Tibial artery (tissue), 4 donors: ENCODE measurements around the gene CXCR4.

Experiments used
- DNase-seq, 2 donors: peaks; one replicate each; pipeline ENCODE4 v3.0.0-alpha.2; 2019
- H3K27ac ChIP-seq, 2 donors: fragments of 200-600 bp; sonication (generic) in 1 of 2; 1 replicate in 1 of 2; 2 replicates in 1 of 2; pipeline ENCODE4 v1.5.1; 2018 to 2019; ENCODE audit warnings: mild to moderate bottlenecking in 1 of 2
- H3K27me3 ChIP-seq, 2 donors: fragments of 200-600 bp; sonication (generic) in 1 of 2; one replicate each; pipeline versions ENCODE4 v1.5.1 to v1.6.0; 2016 to 2019
- H3K36me3 ChIP-seq, 3 donors: fragments of 200-600 bp; sonication (generic) in 2 of 3; one replicate each; pipeline ENCODE4 v1.5.1; 2016 to 2019; ENCODE audit warnings: mild to moderate bottlenecking in 2 of 3
- H3K4me1 ChIP-seq, 4 donors: fragments of 200-600 bp; sonication (generic) in 2 of 4; 1 replicate in 3 of 4; 2 replicates in 1 of 4; pipeline ENCODE4 v1.5.1; 2016 to 2019
- H3K4me3 ChIP-seq, 2 donors: fragments of 200-600 bp; sonication (generic) in 1 of 2; 1 replicate in 1 of 2; 2 replicates in 1 of 2; pipeline ENCODE4 v1.5.1; 2018 to 2019; ENCODE audit warnings: mild to moderate bottlenecking in 2 of 2
- H3K9me3 ChIP-seq, 3 donors: fragments of 200-600 bp; sonication (generic) in 1 of 3; one replicate each; pipeline ENCODE4 v1.5.1; 2016 to 2019
- CTCF ChIP-seq, 2 experiments: fragments of 200-600 bp in 1 of 2; fragments of 450-650 bp in 1 of 2; IDR thresholded peaks; one replicate each; pipeline ENCODE4 v1.5.1; 2017 to 2019; ENCODE audit warnings: antibody characterized with exemption in 2 of 2, mild to moderate bottlenecking in 1 of 2, moderate library complexity in 1 of 2
- intact Hi-C: fragments of 100-400 bp; cut with DNase I; formaldehyde crosslinking; loops from one replicate; pipeline ENCODE4 v1.15.0; 2023; ENCODE audit warnings: low total_unique reads

The CXCR4 gene

GRCh38 chr2:136151021-136151971 is 33.3 kb upstream of the CXCR4 start:
- no peak for DNase-seq
- H3K9me3 ChIP-seq = no peaks in the 10 kb centered on the region
- no peaks in the 10 kb centered on the region for H3K36me3 ChIP-seq
- TF ChIP-seq CTCF (IDR thresholded peaks at IDR 0.05) = no peak
- no peaks in the 10 kb centered on the region for H3K27me3 ChIP-seq
- no peak overlapping the region for H3K27ac ChIP-seq
- H3K4me3 ChIP-seq = no peak overlapping the region
- no peaks in the 10 kb centered on the region for H3K4me1 ChIP-seq
- intact Hi-C loops = no loop called here

GRCh38 chr2:136149011-136149410 is 31.1 kb upstream of the CXCR4 start:
- TF ChIP-seq CTCF (IDR thresholded peaks at IDR 0.05) = no peak

GRCh38 chr2:136146564-136146963 is 28.6 kb upstream of the CXCR4 start:
- Histone ChIP-seq H3K36me3 (no peaks in the 10 kb centered on the region), H3K27ac (no peak overlapping the region), H3K4me3 (no peak overlapping the region), H3K9me3 (no peaks in the 10 kb centered on the region), H3K27me3 (no peaks in the 10 kb centered on the region), H3K4me1 (no peaks in the 10 kb centered on the region)
- DNase-seq = no peak
- no peak for TF ChIP-seq CTCF (IDR thresholded peaks at IDR 0.05)
- intact Hi-C loops = no loop called here

More at GRCh38 chr2:136149011-136149410, 31.1 kb upstream of the CXCR4 start:
- Histone ChIP-seq H3K27me3 (no peaks in the 10 kb centered on the region), H3K4me3 (no peak overlapping the region), H3K27ac (no peak overlapping the region), H3K4me1 (no peaks in the 10 kb centered on the region), H3K9me3 (no peaks in the 10 kb centered on the region), H3K36me3 (no peaks in the 10 kb centered on the region)
- DNase-seq = no peak
- intact Hi-C loops = no loop called here

- no peak for TF ChIP-seq CTCF (IDR thresholded peaks at IDR 0.05)
- Histone ChIP-seq H3K27me3 (no peaks in the 10 kb centered on the region), H3K4me1 (no peaks in the 10 kb centered on the region), H3K4me3 (no peak overlapping the region), H3K27ac (no peak overlapping the region), H3K9me3 (no peaks in the 10 kb centered on the region), H3K36me3 (no peaks in the 10 kb centered on the region)
- DNase-seq = no peak
- intact Hi-C loops = no loop called here
Observed at GRCh38 chr2:136143603-136144451, 25.9 kb upstream of the CXCR4 start.

GRCh38 chr2:136141510-136142149 is 23.7 kb upstream of the CXCR4 start:
- Histone ChIP-seq H3K27me3 (no peaks in the 10 kb centered on the region), H3K4me1 (peaks cover 0 to 2% (median 0%) of the 10 kb centered on the region in 4 donors), H3K27ac (no peak overlapping the region), H3K9me3 (no peaks in the 10 kb centered on the region), H3K4me3 (no peak overlapping the region), H3K36me3 (no peaks in the 10 kb centered on the region)
- no peak for DNase-seq
- TF ChIP-seq CTCF (IDR thresholded peaks at IDR 0.05) = no peak
- intact Hi-C loops = no loop called here
